ENCODE data around the gene ANKZF1.

ANKZF1 gene

GRCh38 chr2:219285373-219285735, 55.7 kb downstream of the ANKZF1 start:
- ATAC-seq, result no peak

DNA sequence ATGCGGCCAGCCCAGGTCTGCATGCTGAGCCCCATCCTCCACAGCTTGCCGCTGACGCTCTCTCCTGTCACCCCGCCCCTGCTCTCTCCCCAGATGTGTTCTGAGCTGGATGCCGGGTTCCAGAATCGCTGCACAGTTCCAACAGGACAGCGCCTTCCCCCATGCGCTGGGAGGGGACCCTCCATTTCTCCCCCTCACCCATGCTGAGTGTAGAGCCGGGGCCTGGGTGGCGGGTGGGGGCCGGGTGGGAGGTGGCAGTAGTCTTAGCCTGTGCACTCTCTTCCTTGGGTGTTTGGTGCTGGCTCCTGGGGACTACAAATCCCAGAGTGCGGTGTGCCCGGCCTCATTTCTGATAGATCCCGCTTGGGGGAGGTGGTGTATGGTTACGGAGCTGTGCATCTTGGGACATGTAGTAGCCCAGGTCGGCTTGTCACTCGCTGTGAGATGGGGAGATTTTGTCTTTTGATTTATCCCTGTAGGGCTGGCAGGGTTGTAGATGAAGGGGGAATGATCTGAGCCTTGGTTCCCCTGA, 56.4 kb downstream of the ANKZF1 start:
- ATAC-seq, result no peak
